Stomach (tissue), 9 donors: ENCODE data around the gene ENKD1. TPM values are rescaled to one million over a fixed set of nuclear protein-coding genes. Genes with fewer than 3 reads are reported as not detected.

Experiments
- DNase-seq, 2 donors: peaks; one replicate each; pipeline versions ENCODE4 v3.0.0 to v3.0.0-alpha.2; 2013 to 2019
- H3K27ac ChIP-seq, 5 donors: fragments of 200-600 bp in 4 of 5; sonication (generic) in 4 of 5; one replicate each; pipeline ENCODE4 v1.5.1; 2013 to 2019; ENCODE audit warnings: mild to moderate bottlenecking in 1 of 5, moderate library complexity in 1 of 5
- H3K27me3 ChIP-seq, 3 donors: fragments of 200-600 bp; sonication (generic); one replicate each; pipeline ENCODE4 v1.5.1; 2017 to 2019; ENCODE audit warnings: mixed run types in 1 of 3
- H3K36me3 ChIP-seq, 4 donors: fragments of 200-600 bp; sonication (generic); 1 replicate in 3 of 4; 2 replicates in 1 of 4; pipeline ENCODE4 v1.5.1; 2016 to 2019
- H3K4me1 ChIP-seq, 4 donors: fragments of 200-600 bp; sonication (generic); one replicate each; pipeline ENCODE4 v1.5.1; 2016 to 2019
- H3K4me3 ChIP-seq, 4 donors: fragments of 200-600 bp; sonication (generic) in 3 of 4; one replicate each; pipeline ENCODE4 v1.5.1; 2016 to 2019; ENCODE audit warnings: mild to moderate bottlenecking in 1 of 4
- H3K9me3 ChIP-seq, 4 donors: fragments of 200-600 bp; sonication (generic); one replicate each; pipeline ENCODE4 v1.5.1; 2016 to 2019
- EP300 ChIP-seq: sonication (generic); formaldehyde crosslinking; IDR thresholded peaks from one replicate; pipeline ENCODE4 v1.6.1; 2017; ENCODE audit warnings: antibody characterized with exemption
- POLR2A ChIP-seq, 4 donors: fragments of 450-650 bp; IDR thresholded peaks; one replicate each; pipeline ENCODE4 v1.6.1; 2016; ENCODE audit warnings: antibody characterized with exemption in 4 of 4, control low read depth in 2 of 4, mild to moderate bottlenecking in 1 of 4, moderate library complexity in 1 of 4
- POLR2AphosphoS5 ChIP-seq, 3 donors: sonication (generic); formaldehyde crosslinking; IDR thresholded peaks; one replicate each; pipeline ENCODE4 v1.6.1; 2016; ENCODE audit warnings: antibody characterized with exemption in 3 of 3
- WGBS, 5 donors: extraction: QIAGEN DNeasy Blood & Tissue Kit in 3 of 5; methylation state at CpG; one replicate each; pipeline versions ENCODE4 v1.1.5 to v1.1.7; 2013 to 2018; 5-methylcytosine and 5-hydroxymethylcytosine counted together
- intact Hi-C: fragments of 100-400 bp; cut with DNase I; formaldehyde crosslinking; loops from one replicate; pipeline ENCODE4 v1.15.1; 2023; ENCODE audit warnings: low total_unique reads
- polyA plus RNA-seq, 3 donors: library from polyadenylated mRNA; stranded (reverse); fragments of 200-250 nt; gene quantifications; one replicate each; pipeline ENCODE4 v1.2.3, GENCODE V29; 2013
- total RNA-seq, 5 donors: library from RNA; depleted of rRNA; stranded (reverse); fragments of >200 nt; gene quantifications; one replicate each; pipeline versions ENCODE4 v1.1.0 to v1.2.3, GENCODE V29; 2014 to 2016
- TF ChIP-seq, protein P1 (sequence below), 7 experiments: fragments of 450-650 bp in 4 of 7; fragments of 200-600 bp in 3 of 7; sonication (generic) in 3 of 7; IDR thresholded peaks; one replicate each; pipeline ENCODE4 v1.5.1; 2016 to 2019; ENCODE audit warnings: antibody characterized with exemption in 7 of 7, control low read depth in 2 of 7, mild to moderate bottlenecking in 1 of 7
- donor health status: healthy with polysubstance abuse.
- donor health status: Bipolar disorder and iron deficiency.
- donor health status: healthy.

ENKD1 gene
- total and polyA plus RNA-seq, 8 donors, result 5.8 to 113 (median 20.1) TPM

- Histone ChIP-seq H3K27ac (no peak overlapping the region), H3K9me3 (no peaks in the 10 kb centered on the region), H3K36me3 (peaks cover 35 to 86% (median 85%) of the 10 kb centered on the region in 4 donors), H3K4me3 (no peak overlapping the region), H3K27me3 (no peaks in the 10 kb centered on the region), H3K4me1 (peaks cover 0 to 7% (median 5%) of the 10 kb centered on the region in 4 donors)
- 94 to 96% (median 94%) methylated on average over 8 of the region's 8 CpGs for WGBS, 5 donors
- intact Hi-C loops, result no loop called here
- DNase-seq, result no peak
- no peak for TF ChIP-seq EP300
- no peak for TF ChIP-seq POLR2A (IDR thresholded peaks at IDR 0.05)
Observed at GRCh38 chr16:67636713-67637112, 29.8 kb downstream of the ENKD1 start.

DNA sequence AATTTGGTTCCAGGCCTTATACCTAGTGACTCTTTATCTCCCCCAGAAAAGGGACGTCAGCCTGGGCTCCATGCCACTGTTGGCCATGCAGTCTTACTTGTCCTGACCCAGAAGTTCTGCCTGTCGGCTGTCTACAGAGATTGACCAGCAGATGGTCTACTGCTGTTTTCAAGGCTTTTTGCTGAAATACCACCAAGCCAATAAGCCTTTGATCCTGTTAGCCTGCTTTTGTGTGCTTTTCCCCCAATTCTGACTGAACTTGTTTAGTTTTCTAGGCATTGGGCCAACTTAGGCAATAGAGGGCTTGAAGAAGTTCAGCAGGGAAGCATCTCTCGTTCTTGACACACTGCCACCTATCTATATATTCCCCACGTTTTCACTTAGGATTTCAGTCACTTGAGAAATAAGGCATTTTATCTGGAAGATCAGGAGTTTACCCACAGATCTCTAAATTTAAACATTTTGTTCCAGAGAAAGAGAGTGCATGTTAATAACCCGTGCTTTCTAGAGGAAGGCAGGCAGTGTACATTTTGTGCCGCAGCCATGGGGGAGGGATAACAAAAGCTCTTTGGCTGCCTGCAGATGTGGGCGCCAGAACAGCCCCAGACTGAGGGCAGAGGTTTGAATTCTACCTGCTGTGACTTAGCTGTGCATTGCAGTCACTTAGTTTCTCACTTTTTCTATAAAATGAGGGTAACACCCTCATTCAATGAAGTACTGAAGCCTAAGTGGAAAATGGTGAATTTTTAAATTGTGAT lies 34.0 kb downstream of the ENKD1 start:
- WGBS, 5 donors, result 49 to 59% (median 54%) methylated on average over 7 of the region's 7 CpGs

DNA sequence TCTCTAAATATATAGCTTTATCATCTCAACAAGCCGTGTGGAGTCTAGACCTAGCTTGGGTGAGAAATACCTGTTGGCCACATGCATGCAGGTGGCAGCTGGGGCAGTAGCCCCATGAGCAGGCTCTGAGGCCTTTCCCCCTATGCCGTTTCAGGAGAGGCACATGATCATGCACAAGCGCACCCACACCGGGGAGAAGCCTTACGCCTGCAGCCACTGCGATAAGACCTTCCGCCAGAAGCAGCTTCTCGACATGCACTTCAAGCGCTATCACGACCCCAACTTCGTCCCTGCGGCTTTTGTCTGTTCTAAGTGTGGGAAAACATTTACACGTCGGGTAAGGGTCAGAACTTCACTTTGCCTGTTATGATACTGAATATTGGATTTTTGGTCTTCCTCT lies 38.3 kb downstream of the ENKD1 start:
- intact Hi-C loops, result no loop called here
- WGBS, 5 donors, result 90 to 97% (median 94%) methylated on average over 11 to 14 of the region's 14 CpGs
- peaks cover 62 to 100% (median 98%) of the 10 kb centered on the region in 4 donors for H3K36me3 ChIP-seq

More for the DNA sequence above, 34.0 kb downstream of the ENKD1 start:
- Histone ChIP-seq H3K4me1 (no peaks in the 10 kb centered on the region), H3K4me3 (no peak overlapping the region), H3K27me3 (no peaks in the 10 kb centered on the region), H3K27ac (no peak overlapping the region), H3K36me3 (peaks cover 60 to 100% (median 99%) of the 10 kb centered on the region in 4 donors), H3K9me3 (no peaks in the 10 kb centered on the region)
- no peak for DNase-seq
- intact Hi-C loops, result no loop called here
- TF ChIP-seq, protein P1, sequence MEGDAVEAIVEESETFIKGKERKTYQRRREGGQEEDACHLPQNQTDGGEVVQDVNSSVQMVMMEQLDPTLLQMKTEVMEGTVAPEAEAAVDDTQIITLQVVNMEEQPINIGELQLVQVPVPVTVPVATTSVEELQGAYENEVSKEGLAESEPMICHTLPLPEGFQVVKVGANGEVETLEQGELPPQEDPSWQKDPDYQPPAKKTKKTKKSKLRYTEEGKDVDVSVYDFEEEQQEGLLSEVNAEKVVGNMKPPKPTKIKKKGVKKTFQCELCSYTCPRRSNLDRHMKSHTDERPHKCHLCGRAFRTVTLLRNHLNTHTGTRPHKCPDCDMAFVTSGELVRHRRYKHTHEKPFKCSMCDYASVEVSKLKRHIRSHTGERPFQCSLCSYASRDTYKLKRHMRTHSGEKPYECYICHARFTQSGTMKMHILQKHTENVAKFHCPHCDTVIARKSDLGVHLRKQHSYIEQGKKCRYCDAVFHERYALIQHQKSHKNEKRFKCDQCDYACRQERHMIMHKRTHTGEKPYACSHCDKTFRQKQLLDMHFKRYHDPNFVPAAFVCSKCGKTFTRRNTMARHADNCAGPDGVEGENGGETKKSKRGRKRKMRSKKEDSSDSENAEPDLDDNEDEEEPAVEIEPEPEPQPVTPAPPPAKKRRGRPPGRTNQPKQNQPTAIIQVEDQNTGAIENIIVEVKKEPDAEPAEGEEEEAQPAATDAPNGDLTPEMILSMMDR (IDR thresholded peaks at IDR 0.05), result no peak
- TF ChIP-seq POLR2A (IDR thresholded peaks at IDR 0.05) (no peak), EP300 (no peak), POLR2AphosphoS5 (IDR thresholded peaks at IDR 0.05) (no peak)

GRCh38 chr16:67613808-67614207 lies 52.7 kb downstream of the ENKD1 start:
- H3K4me1 ChIP-seq, result no peaks in the 10 kb centered on the region
- 92 to 96% (median 94%) methylated on average over 10 of the region's 10 CpGs for WGBS, 5 donors
- intact Hi-C loops, result no loop called here
- H3K27ac ChIP-seq, result no peak overlapping the region
- H3K36me3 ChIP-seq, result peaks cover 31 to 84% (median 82%) of the 10 kb centered on the region in 4 donors
- H3K4me3 ChIP-seq, result no peak overlapping the region
- no peaks in the 10 kb centered on the region for H3K27me3 ChIP-seq
- DNase-seq, result no peak
- TF ChIP-seq POLR2AphosphoS5 (IDR thresholded peaks at IDR 0.05) (no peak), EP300 (no peak), POLR2A (IDR thresholded peaks at IDR 0.05) (no peak)
- TF ChIP-seq, protein P1 (IDR thresholded peaks at IDR 0.05), result no peak
- H3K9me3 ChIP-seq, result no peaks in the 10 kb centered on the region

More for the DNA sequence above, 38.3 kb downstream of the ENKD1 start:
- Histone ChIP-seq H3K4me1 (no peaks in the 10 kb centered on the region), H3K4me3 (no peak overlapping the region), H3K27ac (no peak overlapping the region), H3K27me3 (no peaks in the 10 kb centered on the region), H3K9me3 (no peaks in the 10 kb centered on the region)
- no peak for DNase-seq
- TF ChIP-seq, protein P1 (IDR thresholded peaks at IDR 0.05), result no peak
- TF ChIP-seq POLR2A (IDR thresholded peaks at IDR 0.05) (no peak), POLR2AphosphoS5 (IDR thresholded peaks at IDR 0.05) (no peak), EP300 (no peak)

Other genes starting within 250 kb of the ENKD1 start
- 100 to 1,000 TPM in 1 of 5 donors, 10 to 100 TPM in 1, 1 to 10 TPM in 1, under 1 TPM in 1, not detected in 1; 0.89 to 837 (median 9.6) TPM for gene HSD11B2, start 235.6 kb downstream of the ENKD1 start, total RNA-seq
- gene HSD11B2, start 235.6 kb downstream of the ENKD1 start, polyA plus RNA-seq, result 10 to 100 TPM in 1 of 3 donors, 1 to 10 TPM in 2; 1.5 to 16.7 (median 2.9) TPM
- gene ATP6V0D1, start 185.6 kb downstream of the ENKD1 start, total RNA-seq, result 100 to 1,000 TPM in 1 of 5 donors, 10 to 100 TPM in 4; 23.5 to 102 (median 72.2) TPM
- gene ATP6V0D1, start 185.6 kb downstream of the ENKD1 start, polyA plus RNA-seq, result 100 to 1,000 TPM in 1 of 3 donors, 10 to 100 TPM in 2; 36.5 to 102 (median 57.7) TPM
- gene AGRP, start 183.2 kb downstream of the ENKD1 start, total RNA-seq, result not detected
- not detected for gene AGRP, start 183.2 kb downstream of the ENKD1 start, polyA plus RNA-seq
- gene RIPOR1, start 137.9 kb downstream of the ENKD1 start, total RNA-seq, result 100 to 1,000 TPM in 2 of 5 donors, 10 to 100 TPM in 3; 24.0 to 159 (median 38.4) TPM
- gene RIPOR1, start 137.9 kb downstream of the ENKD1 start, polyA plus RNA-seq, result 10 to 100 TPM; 17.2 to 29.5 (median 23.4) TPM
- gene CTCF, start 104.2 kb downstream of the ENKD1 start, total RNA-seq, result 10 to 100 TPM; 29.2 to 47.3 (median 38.8) TPM
- 10 to 100 TPM; 15.0 to 19.9 (median 17.9) TPM for gene CTCF, start 104.2 kb downstream of the ENKD1 start, polyA plus RNA-seq
- gene CARMIL2, start 21.6 kb downstream of the ENKD1 start, total RNA-seq, result 10 to 100 TPM in 1 of 5 donors, 1 to 10 TPM in 2, under 1 TPM in 2; 0.18 to 28.1 (median 1.0) TPM
- 1 to 10 TPM in 2 of 3 donors, under 1 TPM in 1; 0.46 to 2.4 (median 2.0) TPM for gene CARMIL2, start 21.6 kb downstream of the ENKD1 start, polyA plus RNA-seq
- 10 to 100 TPM in 2 of 5 donors, 1 to 10 TPM in 2, under 1 TPM in 1; 0.87 to 30.3 (median 5.3) TPM for gene ACD, start 6.5 kb downstream of the ENKD1 start, total RNA-seq
- 10 to 100 TPM; 12.0 to 17.1 (median 16.2) TPM for gene ACD, start 6.5 kb downstream of the ENKD1 start, polyA plus RNA-seq
- 10 to 100 TPM in 3 of 5 donors, 1 to 10 TPM in 2; 1.1 to 56.7 (median 14.6) TPM for gene PARD6A, start 5.8 kb downstream of the ENKD1 start, total RNA-seq
- gene PARD6A, start 5.8 kb downstream of the ENKD1 start, polyA plus RNA-seq, result 1 to 10 TPM; 3.5 to 7.2 (median 7.0) TPM
- gene C16orf86, start 64 bp upstream of the ENKD1 start, total RNA-seq, result 10 to 100 TPM in 1 of 5 donors, 1 to 10 TPM in 1, not detected in 3; 3.5 to 83.0 TPM
- 1 to 10 TPM; 3.2 to 3.6 (median 3.4) TPM for gene C16orf86, start 64 bp upstream of the ENKD1 start, polyA plus RNA-seq
- gene GFOD2, start 52.6 kb upstream of the ENKD1 start, total RNA-seq, result 10 to 100 TPM in 4 of 5 donors, 1 to 10 TPM in 1; 7.6 to 87.5 (median 13.3) TPM
- gene GFOD2, start 52.6 kb upstream of the ENKD1 start, polyA plus RNA-seq, result 10 to 100 TPM in 1 of 3 donors, 1 to 10 TPM in 2; 8.6 to 13.4 (median 10.0) TPM
- gene RANBP10, start 139.8 kb upstream of the ENKD1 start, total RNA-seq, result 10 to 100 TPM in 3 of 5 donors, 1 to 10 TPM in 2; 7.8 to 37.3 (median 13.0) TPM
- 1 to 10 TPM; 2.9 to 6.9 (median 4.2) TPM for gene RANBP10, start 139.8 kb upstream of the ENKD1 start, polyA plus RNA-seq
- 10 to 100 TPM in 1 of 5 donors, 1 to 10 TPM in 2, under 1 TPM in 1, not detected in 1; 0.45 to 25.7 (median 1.7) TPM for gene TSNAXIP1, start 140.1 kb upstream of the ENKD1 start, total RNA-seq
- gene TSNAXIP1, start 140.1 kb upstream of the ENKD1 start, polyA plus RNA-seq, result 1 to 10 TPM in 1 of 3 donors, under 1 TPM in 2; 0.46 to 1.2 (median 1.00) TPM
- gene THAP11, start 175.6 kb upstream of the ENKD1 start, total RNA-seq, result 100 to 1,000 TPM in 1 of 5 donors, 10 to 100 TPM in 4; 12.5 to 109 (median 53.9) TPM
- 10 to 100 TPM; 15.8 to 25.7 (median 18.7) TPM for gene THAP11, start 175.6 kb upstream of the ENKD1 start, polyA plus RNA-seq
- gene NUTF2, start 180.2 kb upstream of the ENKD1 start, total RNA-seq, result 10 to 100 TPM in 4 of 5 donors, 1 to 10 TPM in 1; 9.3 to 64.7 (median 25.7) TPM
- gene NUTF2, start 180.2 kb upstream of the ENKD1 start, polyA plus RNA-seq, result 100 to 1,000 TPM in 2 of 3 donors, 10 to 100 TPM in 1; 92.0 to 125 (median 112) TPM
- gene CENPT, start 180.9 kb upstream of the ENKD1 start, total RNA-seq, result 10 to 100 TPM; 27.4 to 80.7 (median 71.0) TPM
- 10 to 100 TPM; 36.8 to 64.8 (median 48.3) TPM for gene CENPT, start 180.9 kb upstream of the ENKD1 start, polyA plus RNA-seq
- 100 to 1,000 TPM in 2 of 5 donors, 10 to 100 TPM in 3; 41.5 to 141 (median 58.5) TPM for gene EDC4, start 206.3 kb upstream of the ENKD1 start, total RNA-seq
- 10 to 100 TPM; 22.0 to 27.6 (median 22.2) TPM for gene EDC4, start 206.3 kb upstream of the ENKD1 start, polyA plus RNA-seq
- gene NRN1L, start 218.1 kb upstream of the ENKD1 start, total RNA-seq, result not detected
- 1 to 10 TPM in 2 of 3 donors, not detected in 1; 2.0 to 2.7 TPM for gene NRN1L, start 218.1 kb upstream of the ENKD1 start, polyA plus RNA-seq
- gene PSKH1, start 226.5 kb upstream of the ENKD1 start, total RNA-seq, result 10 to 100 TPM; 17.5 to 93.7 (median 26.1) TPM
- gene PSKH1, start 226.5 kb upstream of the ENKD1 start, polyA plus RNA-seq, result 10 to 100 TPM; 10.2 to 26.5 (median 13.4) TPM